NT2/D1 (cell line): ENCODE measurements around the gene SCEL.

Experiments
- SUZ12 ChIP-seq: IDR thresholded peaks from 2 replicates; pipeline ENCODE4 v1.6.1; 2011; ENCODE audit not compliant: insufficient read length, insufficient read depth; ENCODE audit errors: extremely low read depth
- ZNF274 ChIP-seq: IDR thresholded peaks from 2 replicates; pipeline ENCODE4 v1.6.1; 2011; ENCODE audit warnings: mild to moderate bottlenecking, low read depth, low read length

DNA sequence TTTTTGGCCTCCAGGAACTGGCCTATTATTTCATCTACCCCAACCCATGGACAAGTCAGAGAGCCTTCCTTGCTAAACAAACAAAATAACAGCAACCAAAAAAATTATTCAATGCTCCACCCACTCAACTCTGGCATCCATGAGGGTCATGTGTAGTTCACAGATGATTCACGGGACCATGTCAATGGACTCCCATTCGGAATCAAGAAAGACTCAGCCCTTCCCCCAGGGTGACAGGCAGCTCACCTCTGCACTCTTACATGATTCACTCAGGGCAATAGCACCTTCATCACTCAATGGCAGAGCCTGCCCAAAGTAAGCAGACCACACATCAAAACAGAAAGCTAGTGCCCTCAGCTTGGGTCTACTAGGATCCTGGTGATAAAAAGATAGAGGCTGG, 14.3 kb upstream of the SCEL start:
- TF ChIP-seq ZNF274 (no peak), SUZ12 (no peak)
